ENCODE data around the gene STARD8.

The STARD8 gene

GRCh38 chrX:68681443-68681941, 34.0 kb downstream of the STARD8 start:
- DNase-seq (ENCODE audit: low spot score), result no peak
- in situ Hi-C loops (cut with MboI; ENCODE audit: low pct_unique_long_range_greater_than_20kb, low sequenced_read_pairs, unreplicated experiment), result no loop called here
- no peak for TF ChIP-seq CTCF (IDR thresholded peaks at IDR 0.05; ENCODE audit: extremely low read depth, insufficient read depth, missing control alignments)

- TF ChIP-seq CTCF (IDR thresholded peaks at IDR 0.05; ENCODE audit: extremely low read depth, insufficient read depth, missing control alignments), result no peak
- DNase-seq (ENCODE audit: low spot score), result no peak
- in situ Hi-C loops (cut with MboI; ENCODE audit: low pct_unique_long_range_greater_than_20kb, low sequenced_read_pairs, unreplicated experiment), result no loop called here
Observed at GRCh38 chrX:68682790-68683189, 35.3 kb downstream of the STARD8 start.

GRCh38 chrX:68683580-68683979, 36.1 kb downstream of the STARD8 start:
- in situ Hi-C loops (cut with MboI; ENCODE audit: low pct_unique_long_range_greater_than_20kb, low sequenced_read_pairs, unreplicated experiment), result no loop called here
- no peak for DNase-seq (ENCODE audit: low spot score)
- no peak for TF ChIP-seq CTCF (IDR thresholded peaks at IDR 0.05; ENCODE audit: extremely low read depth, insufficient read depth, missing control alignments)

- in situ Hi-C loops (cut with MboI; ENCODE audit: low pct_unique_long_range_greater_than_20kb, low sequenced_read_pairs, unreplicated experiment), result no loop called here
- no peak for DNase-seq (ENCODE audit: low spot score)
- no peak for TF ChIP-seq CTCF (IDR thresholded peaks at IDR 0.05; ENCODE audit: extremely low read depth, insufficient read depth, missing control alignments)
Observed at GRCh38 chrX:68684291-68684918, 36.9 kb downstream of the STARD8 start.

- DNase-seq (ENCODE audit: low spot score), result no peak
Observed at GRCh38 chrX:68684919-68685304, 37.4 kb downstream of the STARD8 start.

GRCh38 chrX:68685685-68686084, 38.2 kb downstream of the STARD8 start:
- peak; percentile 2 for TF ChIP-seq CTCF (IDR thresholded peaks at IDR 0.05; ENCODE audit: extremely low read depth, insufficient read depth, missing control alignments)
- peak; percentile 61 for DNase-seq (ENCODE audit: low spot score)
- in situ Hi-C loops (cut with MboI; ENCODE audit: low pct_unique_long_range_greater_than_20kb, low sequenced_read_pairs, unreplicated experiment), result no loop called here

More at GRCh38 chrX:68684919-68685304, 37.4 kb downstream of the STARD8 start:
- TF ChIP-seq CTCF (IDR thresholded peaks at IDR 0.05; ENCODE audit: extremely low read depth, insufficient read depth, missing control alignments), result no peak
- in situ Hi-C loops (cut with MboI; ENCODE audit: low pct_unique_long_range_greater_than_20kb, low sequenced_read_pairs, unreplicated experiment), result no loop called here
